KMS-11 (cell line): ENCODE data around the gene RIMS3.
A peak's percentile ranks its signal among the peaks of the same experiment; 100 is the strongest.
"Not testable (repeated sequence)": the region's sequence is repeated elsewhere in the genome, so short reads cannot be mapped to it uniquely, and the experiment has no call there.

Experiments
- H2AFZ ChIP-seq: fragments of 200-600 bp; sonication (generic); 2 replicates; pipeline ENCODE4 v1.6.1; 2016; ENCODE audit warnings: antibody characterized with exemption, mixed run types, low read depth
- H3K27ac ChIP-seq: fragments of 200-600 bp; sonication (generic); 2 replicates; pipeline ENCODE4 v1.6.1; 2016; ENCODE audit warnings: mild to moderate bottlenecking, mixed run types
- H3K27me3 ChIP-seq: fragments of 200-600 bp; sonication (generic); 2 replicates; pipeline ENCODE4 v1.6.1; 2017; ENCODE audit warnings: mild to moderate bottlenecking, low read depth, mixed run types, moderate library complexity; ENCODE audit not compliant: insufficient read depth
- H3K36me3 ChIP-seq: fragments of 200-600 bp; sonication (generic); 2 replicates; pipeline ENCODE4 v1.6.1; 2017; ENCODE audit warnings: mild to moderate bottlenecking, mixed run types; ENCODE audit not compliant: insufficient read depth
- H3K4me1 ChIP-seq: fragments of 200-600 bp; sonication (generic); 2 replicates; pipeline ENCODE4 v1.6.1; 2016; ENCODE audit warnings: mild to moderate bottlenecking, low read depth, mixed run types; ENCODE audit not compliant: poor library complexity, severe bottlenecking
- H3K4me2 ChIP-seq: fragments of 200-600 bp; sonication (generic); 2 replicates; pipeline ENCODE4 v1.7.0; 2016; ENCODE audit warnings: mild to moderate bottlenecking, mixed run types
- H3K4me3 ChIP-seq: fragments of 200-600 bp; sonication (generic); IDR thresholded peaks from 2 replicates; pipeline ENCODE4 v1.6.1; 2017; ENCODE audit warnings: low read depth, low read length, mixed read lengths; ENCODE audit not compliant: insufficient read depth
- H3K79me2 ChIP-seq: fragments of 200-600 bp; sonication (generic); 2 replicates; pipeline ENCODE4 v1.6.1; 2016; ENCODE audit warnings: low read depth, mixed run types; ENCODE audit not compliant: insufficient read depth
- H3K9ac ChIP-seq: fragments of 200-600 bp; sonication (generic); 2 replicates; pipeline ENCODE4 v1.6.1; 2016; ENCODE audit warnings: mild to moderate bottlenecking, mixed run types
- H4K20me1 ChIP-seq: fragments of 200-600 bp; sonication (generic); 2 replicates; pipeline ENCODE4 v1.6.1; 2016; ENCODE audit warnings: mild to moderate bottlenecking, mixed run types; ENCODE audit not compliant: insufficient read depth
- CTCF ChIP-seq: fragments of 200-600 bp; sonication (generic); conservative IDR thresholded peaks from 2 replicates; pipeline ENCODE4 v1.6.1; 2017; ENCODE audit warnings: low read depth, mild to moderate bottlenecking, antibody characterized with exemption, low read length, moderate library complexity, mixed read lengths

RIMS3 gene

DNA sequence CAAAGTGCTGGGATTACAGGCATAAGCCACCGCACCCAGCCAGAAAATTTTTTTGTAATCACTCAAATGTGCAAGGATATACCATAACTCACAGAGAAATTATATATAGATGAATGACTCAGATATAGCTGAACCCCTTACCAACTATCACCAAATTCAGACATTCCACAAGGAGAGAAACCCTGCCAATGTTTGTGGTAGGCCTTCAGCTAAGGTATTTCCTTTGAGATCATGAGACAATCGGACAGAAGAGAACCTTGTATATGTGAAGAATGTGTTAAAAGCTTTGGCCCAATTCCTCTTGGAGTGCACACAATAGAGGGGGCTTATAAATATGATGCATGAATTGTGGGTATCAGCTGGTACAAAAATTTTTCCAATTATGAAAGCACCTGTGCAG is 83.4 kb downstream of the RIMS3 start:
- H3K4me2 ChIP-seq, result peak overlapping the region; percentile 55; the same call in 1 of the 2 replicates
- no peak overlapping the region for H3K27ac ChIP-seq
- no peaks in the 10 kb centered on the region for H3K36me3 ChIP-seq
- TF ChIP-seq CTCF, result no peak
- no peaks in the 10 kb centered on the region for H4K20me1 ChIP-seq
- no peak overlapping the region for H3K9ac ChIP-seq
- H3K79me2 ChIP-seq, result no peaks in the 10 kb centered on the region
- H2AFZ ChIP-seq, result no peak overlapping the region
- no peaks in the 10 kb centered on the region for H3K27me3 ChIP-seq
- no peak overlapping the region for H3K4me3 ChIP-seq
- peaks cover 26% of the 10 kb centered on the region for H3K4me1 ChIP-seq

GRCh38 chr1:40575336-40575735 is 90.1 kb downstream of the RIMS3 start:
- no peak for TF ChIP-seq CTCF

GRCh38 chr1:40574805-40575204 is 90.7 kb downstream of the RIMS3 start:
- H3K4me1 ChIP-seq, H3K27ac ChIP-seq, H3K36me3 ChIP-seq, H3K4me3 ChIP-seq, H3K79me2 ChIP-seq, H3K9ac ChIP-seq, H3K4me2 ChIP-seq, H4K20me1 ChIP-seq, H2AFZ ChIP-seq, H3K27me3 ChIP-seq: not testable (repeated sequence)

More at GRCh38 chr1:40575336-40575735, 90.1 kb downstream of the RIMS3 start:
- Histone ChIP-seq H3K9ac (no peak overlapping the region), H3K27ac (no peak overlapping the region), H3K4me3 (no peak overlapping the region), H3K4me1 (no peaks in the 10 kb centered on the region), H2AFZ (no peak overlapping the region), H3K4me2 (no peak overlapping the region), H3K27me3 (no peaks in the 10 kb centered on the region), H3K79me2 (no peaks in the 10 kb centered on the region), H3K36me3 (no peaks in the 10 kb centered on the region), H4K20me1 (no peaks in the 10 kb centered on the region)
